ENCODE data around the gene SLC35F1. TPM values are rescaled to one million over a fixed set of nuclear protein-coding genes. Genes with fewer than 3 reads are reported as not detected.

Gene SLC35F1
- total and polyA plus RNA-seq, 10 of the 15 experiments (the other 5 are each of a cell fraction or from before 2014, with no cell fraction given): 0.01 TPM; not detected in 9

DNA sequence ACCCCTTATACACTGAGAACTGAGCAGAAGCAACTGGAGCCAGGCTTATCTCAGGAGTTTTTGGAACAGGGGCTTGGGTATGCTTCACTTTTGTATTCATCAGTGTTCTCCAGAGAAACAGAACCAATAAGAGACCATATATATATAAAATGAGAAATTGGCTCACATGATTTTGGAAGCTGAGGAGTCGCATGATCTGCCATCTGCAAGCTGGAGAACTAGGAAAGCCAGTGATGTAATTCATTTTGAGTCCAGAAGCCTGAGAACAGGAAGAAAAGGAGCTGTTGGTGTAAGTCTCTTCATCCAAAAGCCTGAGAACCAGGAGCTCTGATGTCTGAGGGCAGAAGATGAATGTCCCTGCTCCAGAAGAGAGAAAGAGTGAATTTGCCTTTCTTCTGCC, 272.0 kb downstream of the SLC35F1 start:
- ChIA-PET SMC1A (ENCODE audit: uncharacterized antibody, unreplicated experiment) (no interaction called here), RAD21 (ENCODE audit: unreplicated experiment) (no interaction called here), CTCF (no interaction called here), POLR2A (no interaction called here)
- no peaks in the 10 kb centered on the region for H3K27me3 ChIP-seq (replicated peaks in 1 of 2; ENCODE audit: control insufficient read depth in 2 of 2, insufficient read depth in 2 of 2, low read length in 1 of 2)
- H3K4me1 ChIP-seq (ENCODE audit: control insufficient read depth, insufficient read depth, low read length): no peaks in the 10 kb centered on the region
- H3K9me3 ChIP-seq (replicated peaks; ENCODE audit: control insufficient read depth, insufficient read depth, low read length): no peaks in the 10 kb centered on the region
- in situ Hi-C loops (cut with MboI) (no loop called here), intact Hi-C loops (cut with micrococcal nuclease; ENCODE audit: unreplicated experiment) (no loop called here)
- H3K79me2 ChIP-seq (ENCODE audit: control insufficient read depth, insufficient read depth, low read length): no peaks in the 10 kb centered on the region
- BruUV-seq (replicated peaks): no TSS peak
- H4K20me1 ChIP-seq (ENCODE audit: control insufficient read depth, insufficient read depth): no peaks in the 10 kb centered on the region
- DNase-seq (ENCODE audit: low read depth, low spot score) (no peak), ATAC-seq (no peak), FAIRE-seq (no peak)
- H2AFZ ChIP-seq (ENCODE audit: control insufficient read depth, low read depth, low read length): no peak overlapping the region
- no peak for TF ChIP-seq FOXM1 (IDR thresholded peaks at IDR 0.05; ENCODE audit: low read depth, low read length)
- TF ChIP-seq SRF (IDR thresholded peaks at IDR 0.05; ENCODE audit: low read depth in 2 of 2, low read length in 2 of 2): no peak
- TF ChIP-seq NR2F1 (conservative IDR thresholded peaks at IDR 0.05): no peak
- TF ChIP-seq HDGF (IDR thresholded peaks at IDR 0.05): no peak
- no peak for TF ChIP-seq SUPT20H (IDR thresholded peaks at IDR 0.05; ENCODE audit: borderline replicate concordance, control insufficient read depth, low read depth, low read length)
- no peak for TF ChIP-seq HDAC2 (IDR thresholded peaks at IDR 0.05)
- no peak for TF ChIP-seq CBFB (IDR thresholded peaks at IDR 0.05; ENCODE audit: low read depth)
- no peak for TF ChIP-seq KDM1A (IDR thresholded peaks at IDR 0.05; ENCODE audit: borderline replicate concordance)
- TF ChIP-seq TBL1XR1 (IDR thresholded peaks at IDR 0.05; ENCODE audit: low read depth, low read length): no peak
- TF ChIP-seq, protein P1, sequence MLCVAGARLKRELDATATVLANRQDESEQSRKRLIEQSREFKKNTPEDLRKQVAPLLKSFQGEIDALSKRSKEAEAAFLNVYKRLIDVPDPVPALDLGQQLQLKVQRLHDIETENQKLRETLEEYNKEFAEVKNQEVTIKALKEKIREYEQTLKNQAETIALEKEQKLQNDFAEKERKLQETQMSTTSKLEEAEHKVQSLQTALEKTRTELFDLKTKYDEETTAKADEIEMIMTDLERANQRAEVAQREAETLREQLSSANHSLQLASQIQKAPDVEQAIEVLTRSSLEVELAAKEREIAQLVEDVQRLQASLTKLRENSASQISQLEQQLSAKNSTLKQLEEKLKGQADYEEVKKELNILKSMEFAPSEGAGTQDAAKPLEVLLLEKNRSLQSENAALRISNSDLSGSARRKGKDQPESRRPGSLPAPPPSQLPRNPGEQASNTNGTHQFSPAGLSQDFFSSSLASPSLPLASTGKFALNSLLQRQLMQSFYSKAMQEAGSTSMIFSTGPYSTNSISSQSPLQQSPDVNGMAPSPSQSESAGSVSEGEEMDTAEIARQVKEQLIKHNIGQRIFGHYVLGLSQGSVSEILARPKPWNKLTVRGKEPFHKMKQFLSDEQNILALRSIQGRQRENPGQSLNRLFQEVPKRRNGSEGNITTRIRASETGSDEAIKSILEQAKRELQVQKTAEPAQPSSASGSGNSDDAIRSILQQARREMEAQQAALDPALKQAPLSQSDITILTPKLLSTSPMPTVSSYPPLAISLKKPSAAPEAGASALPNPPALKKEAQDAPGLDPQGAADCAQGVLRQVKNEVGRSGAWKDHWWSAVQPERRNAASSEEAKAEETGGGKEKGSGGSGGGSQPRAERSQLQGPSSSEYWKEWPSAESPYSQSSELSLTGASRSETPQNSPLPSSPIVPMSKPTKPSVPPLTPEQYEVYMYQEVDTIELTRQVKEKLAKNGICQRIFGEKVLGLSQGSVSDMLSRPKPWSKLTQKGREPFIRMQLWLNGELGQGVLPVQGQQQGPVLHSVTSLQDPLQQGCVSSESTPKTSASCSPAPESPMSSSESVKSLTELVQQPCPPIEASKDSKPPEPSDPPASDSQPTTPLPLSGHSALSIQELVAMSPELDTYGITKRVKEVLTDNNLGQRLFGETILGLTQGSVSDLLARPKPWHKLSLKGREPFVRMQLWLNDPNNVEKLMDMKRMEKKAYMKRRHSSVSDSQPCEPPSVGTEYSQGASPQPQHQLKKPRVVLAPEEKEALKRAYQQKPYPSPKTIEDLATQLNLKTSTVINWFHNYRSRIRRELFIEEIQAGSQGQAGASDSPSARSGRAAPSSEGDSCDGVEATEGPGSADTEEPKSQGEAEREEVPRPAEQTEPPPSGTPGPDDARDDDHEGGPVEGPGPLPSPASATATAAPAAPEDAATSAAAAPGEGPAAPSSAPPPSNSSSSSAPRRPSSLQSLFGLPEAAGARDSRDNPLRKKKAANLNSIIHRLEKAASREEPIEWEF (IDR thresholded peaks at IDR 0.05; ENCODE audit: insufficient replicate concordance, low read depth, low read length): no peak
- TF ChIP-seq NFXL1 (IDR thresholded peaks at IDR 0.05; ENCODE audit: borderline replicate concordance): no peak
- no peak for TF ChIP-seq BACH1 (IDR thresholded peaks at IDR 0.05; ENCODE audit: borderline replicate concordance)
- no peak for TF ChIP-seq TCF12 (IDR thresholded peaks at IDR 0.05; ENCODE audit: low read depth, low read length)
- no peak overlapping the region for H3K27ac ChIP-seq (ENCODE audit: control insufficient read depth, insufficient read depth)
- H3K4me3 ChIP-seq: no peak overlapping the region
- no peak overlapping the region for H3K4me2 ChIP-seq (ENCODE audit: control insufficient read depth, insufficient read depth)
- no peaks in the 10 kb centered on the region for H3K36me3 ChIP-seq (ENCODE audit: control insufficient read depth in 2 of 2, insufficient read depth in 2 of 2, low read length in 1 of 2)
- 0% methylated on average over 1 of the region's 1 CpG for WGBS (ENCODE audit: insufficient coverage, insufficient replicate concordance, low lambda C conversion rate, missing lambda C conversion rate)
- H3K9ac ChIP-seq (ENCODE audit: control insufficient read depth, insufficient read depth, low read length): no peak overlapping the region
